Measurements from ENCODE around the gene ZP3. TPM values are rescaled to one million over a fixed set of nuclear protein-coding genes. Genes with fewer than 3 reads are reported as not detected.

Gene ZP3
- total and polyA plus RNA-seq, 2 of the 13 experiments (the other 11 are each of a cell fraction or from before 2014, with no cell fraction given): not detected

- TF ChIP-seq ZNF281 (CRISPR knock-in tag; IDR thresholded peaks at IDR 0.05; ENCODE audit: borderline replicate concordance): peak; percentile 66; the same call in 1 of the 2 replicates
- TF ChIP-seq MYPOP (CRISPR knock-in tag; IDR thresholded peaks at IDR 0.05): no peak
- peak; percentile 17; the same call in 1 of the 2 replicates for TF ChIP-seq ZNF770 (CRISPR knock-in tag; IDR thresholded peaks at IDR 0.05)
- TF ChIP-seq AHDC1 (CRISPR knock-in tag; IDR thresholded peaks at IDR 0.05; ENCODE audit: borderline replicate concordance): no peak
- peak; percentile 96 for TF ChIP-seq SIX4 (CRISPR knock-in tag; IDR thresholded peaks at IDR 0.05)
- TF ChIP-seq ZNF589 (CRISPR knock-in tag; conservative IDR thresholded peaks at IDR 0.05): no peak
- no peak for TF ChIP-seq SRSF4 (IDR thresholded peaks at IDR 0.05; ENCODE audit: low read depth, low read length, poor library complexity, severe bottlenecking)
- no peak for TF ChIP-seq LCORL (IDR thresholded peaks at IDR 0.05)
- TF ChIP-seq LCORL (CRISPR knock-in tag; IDR thresholded peaks at IDR 0.05): 0 out of 2 replicates have a peak, but pooled peaks have one; percentile 37
- TF ChIP-seq ZFY (CRISPR knock-in tag; IDR thresholded peaks at IDR 0.05): peak; percentile 39; the same call in 1 of the 2 replicates
- TF ChIP-seq KLF9 (CRISPR knock-in tag; IDR thresholded peaks at IDR 0.05; ENCODE audit: low read depth): 0 out of 2 replicates have a peak, but pooled peaks have one; percentile 38
- no peak for TF ChIP-seq ZNF614 (CRISPR knock-in tag; IDR thresholded peaks at IDR 0.05; ENCODE audit: borderline replicate concordance)
- no peak for TF ChIP-seq ZNF253 (CRISPR knock-in tag; IDR thresholded peaks at IDR 0.05; ENCODE audit: borderline replicate concordance)
Observed at GRCh38 chr7:76409537-76409936, 15.2 kb upstream of the ZP3 start, which contains the start of gene SSC4D (continued).
